Tibial artery (tissue), 4 donors: ENCODE data around the gene DNAAF1.

Experiments
- DNase-seq, 2 donors: peaks; one replicate each; pipeline ENCODE4 v3.0.0-alpha.2; 2019
- H3K27ac ChIP-seq, 2 donors: fragments of 200-600 bp; sonication (generic) in 1 of 2; 1 replicate in 1 of 2; 2 replicates in 1 of 2; pipeline ENCODE4 v1.5.1; 2018 to 2019; ENCODE audit warnings: mild to moderate bottlenecking in 1 of 2
- H3K27me3 ChIP-seq, 2 donors: fragments of 200-600 bp; sonication (generic) in 1 of 2; one replicate each; pipeline versions ENCODE4 v1.5.1 to v1.6.0; 2016 to 2019
- H3K36me3 ChIP-seq, 3 donors: fragments of 200-600 bp; sonication (generic) in 2 of 3; one replicate each; pipeline ENCODE4 v1.5.1; 2016 to 2019; ENCODE audit warnings: mild to moderate bottlenecking in 2 of 3
- H3K4me1 ChIP-seq, 4 donors: fragments of 200-600 bp; sonication (generic) in 2 of 4; 1 replicate in 3 of 4; 2 replicates in 1 of 4; pipeline ENCODE4 v1.5.1; 2016 to 2019
- H3K4me3 ChIP-seq, 2 donors: fragments of 200-600 bp; sonication (generic) in 1 of 2; 1 replicate in 1 of 2; 2 replicates in 1 of 2; pipeline ENCODE4 v1.5.1; 2018 to 2019; ENCODE audit warnings: mild to moderate bottlenecking in 2 of 2
- H3K9me3 ChIP-seq, 3 donors: fragments of 200-600 bp; sonication (generic) in 1 of 3; one replicate each; pipeline ENCODE4 v1.5.1; 2016 to 2019
- CTCF ChIP-seq, 2 experiments: fragments of 200-600 bp in 1 of 2; fragments of 450-650 bp in 1 of 2; IDR thresholded peaks; one replicate each; pipeline ENCODE4 v1.5.1; 2017 to 2019; ENCODE audit warnings: antibody characterized with exemption in 2 of 2, mild to moderate bottlenecking in 1 of 2, moderate library complexity in 1 of 2
- intact Hi-C: fragments of 100-400 bp; cut with DNase I; formaldehyde crosslinking; loops from one replicate; pipeline ENCODE4 v1.15.0; 2023; ENCODE audit warnings: low total_unique reads

DNAAF1 gene

GRCh38 chr16:84165746-84166145, 20.6 kb downstream of the DNAAF1 start:
- Histone ChIP-seq H3K27ac (no peak overlapping the region), H3K4me1 (no peaks in the 10 kb centered on the region), H3K4me3 (no peak overlapping the region), H3K9me3 (no peaks in the 10 kb centered on the region), H3K27me3 (peaks cover 0 to 37% of the 10 kb centered on the region in 2 donors), H3K36me3 (no peaks in the 10 kb centered on the region)
- TF ChIP-seq CTCF (IDR thresholded peaks at IDR 0.05) = no peak
- intact Hi-C loops = no loop called here
- no peak for DNase-seq

- intact Hi-C loops = no loop called here
- H3K9me3 ChIP-seq = no peaks in the 10 kb centered on the region
Observed at GRCh38 chr16:84166796-84167695, 21.9 kb downstream of the DNAAF1 start.

GRCh38 chr16:84169765-84170310, 24.7 kb downstream of the DNAAF1 start:
- H3K9me3 ChIP-seq = no peaks in the 10 kb centered on the region
- no peak overlapping the region for H3K4me3 ChIP-seq
- H3K27me3 ChIP-seq = peaks cover 0 to 24% of the 10 kb centered on the region in 2 donors
- TF ChIP-seq CTCF (IDR thresholded peaks at IDR 0.05) = no peak
- H3K27ac ChIP-seq = no peak overlapping the region
- no peaks in the 10 kb centered on the region for H3K36me3 ChIP-seq
- intact Hi-C loops = no loop called here
- H3K4me1 ChIP-seq = peaks cover 0 to 2% (median 0%) of the 10 kb centered on the region in 4 donors
- DNase-seq = no peak

More at GRCh38 chr16:84166796-84167695, 21.9 kb downstream of the DNAAF1 start:
- peaks cover 0 to 29% of the 10 kb centered on the region in 2 donors for H3K27me3 ChIP-seq
- no peak for TF ChIP-seq CTCF (IDR thresholded peaks at IDR 0.05)
- no peaks in the 10 kb centered on the region for H3K4me1 ChIP-seq
- no peak for DNase-seq
- H3K4me3 ChIP-seq = no peak overlapping the region
- H3K27ac ChIP-seq = no peak overlapping the region
- H3K36me3 ChIP-seq = no peaks in the 10 kb centered on the region

GRCh38 chr16:84174396-84174795, 29.3 kb downstream of the DNAAF1 start:
- Histone ChIP-seq H3K36me3 (peaks cover 7 to 13% (median 12%) of the 10 kb centered on the region in 3 donors), H3K27me3 (peaks cover 0 to 6% of the 10 kb centered on the region in 2 donors), H3K9me3 (no peaks in the 10 kb centered on the region), H3K4me1 (peaks cover 0 to 35% (median 31%) of the 10 kb centered on the region in 4 donors), H3K4me3 (no peak overlapping the region), H3K27ac (no peak overlapping the region)
- TF ChIP-seq CTCF (IDR thresholded peaks at IDR 0.05) = no peak
- DNase-seq = no peak
- intact Hi-C loops = no loop called here

GRCh38 chr16:84175350-84176081, 30.4 kb downstream of the DNAAF1 start:
- peak overlapping the region; percentile 77 to 82 for H3K27ac ChIP-seq
- DNase-seq = peak in 1 of 2 donors; percentile 49
- H3K36me3 ChIP-seq = peaks cover 16 to 24% (median 23%) of the 10 kb centered on the region in 3 donors
- no peak overlapping the region for H3K4me3 ChIP-seq
- H3K9me3 ChIP-seq = no peaks in the 10 kb centered on the region
- peaks cover 0 to 35% (median 31%) of the 10 kb centered on the region in 4 donors for H3K4me1 ChIP-seq
- intact Hi-C loops = no loop called here
- H3K27me3 ChIP-seq = no peaks in the 10 kb centered on the region
- peak; percentile 72 to 74 for TF ChIP-seq CTCF (IDR thresholded peaks at IDR 0.05)
